HG03469 (cell line): ENCODE data around the gene RIMS1.
"Not testable (repeated sequence)": the region's sequence is repeated elsewhere in the genome, so short reads cannot be mapped to it uniquely, and the experiment has no call there.

Experiments
- ATAC-seq: cut with Tn5 transposase; IDR thresholded peaks from one replicate; pipeline ENCODE4 v1.9.1; 2021; ENCODE audit warnings: mild to moderate bottlenecking, moderate library complexity, moderate number of reproducible peaks; ENCODE audit not compliant: unreplicated experiment

RIMS1 gene

GRCh38 chr6:72296375-72296774 lies 410.0 kb downstream of the RIMS1 start:
- ATAC-seq = no peak

- ATAC-seq = no peak
These were observed 419.6 kb downstream of the RIMS1 start for GRCh38 chr6:72305971-72306370.

DNA sequence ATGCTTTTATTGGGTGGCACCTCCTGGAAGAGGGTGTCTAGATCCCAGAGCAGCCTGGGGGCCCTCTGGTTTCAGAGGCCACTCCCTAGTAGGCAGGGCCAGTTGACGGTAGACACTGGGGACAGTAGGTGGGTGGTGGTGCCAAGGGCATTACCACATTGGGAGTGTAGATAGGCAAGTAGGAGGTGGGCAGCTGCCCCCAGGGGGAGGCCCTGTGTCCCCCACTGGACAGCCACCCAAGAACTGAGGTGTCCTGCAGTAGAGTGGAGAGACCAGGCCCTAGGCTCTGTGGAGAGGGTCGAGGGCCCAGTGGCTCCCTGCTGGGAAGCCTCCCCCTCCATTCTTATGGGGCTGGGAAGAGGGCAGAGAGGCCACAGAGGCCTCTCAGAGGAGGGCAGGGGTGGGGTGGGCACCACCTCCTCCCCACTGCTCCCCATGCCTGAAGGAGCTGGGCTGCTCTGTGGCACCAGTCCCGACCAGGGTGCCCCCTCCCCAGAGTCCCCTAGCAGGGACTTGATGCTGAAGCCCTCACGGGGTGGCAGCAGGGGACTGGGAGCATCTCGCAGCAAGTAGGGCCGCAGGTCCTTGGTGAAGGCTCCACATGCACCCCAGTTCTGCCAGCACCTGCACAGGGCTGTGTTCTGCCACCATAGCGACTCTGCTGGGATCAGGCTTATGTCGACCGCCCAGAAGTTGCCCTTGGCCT lies 430.5 kb downstream of the RIMS1 start:
- no peak for ATAC-seq

DNA sequence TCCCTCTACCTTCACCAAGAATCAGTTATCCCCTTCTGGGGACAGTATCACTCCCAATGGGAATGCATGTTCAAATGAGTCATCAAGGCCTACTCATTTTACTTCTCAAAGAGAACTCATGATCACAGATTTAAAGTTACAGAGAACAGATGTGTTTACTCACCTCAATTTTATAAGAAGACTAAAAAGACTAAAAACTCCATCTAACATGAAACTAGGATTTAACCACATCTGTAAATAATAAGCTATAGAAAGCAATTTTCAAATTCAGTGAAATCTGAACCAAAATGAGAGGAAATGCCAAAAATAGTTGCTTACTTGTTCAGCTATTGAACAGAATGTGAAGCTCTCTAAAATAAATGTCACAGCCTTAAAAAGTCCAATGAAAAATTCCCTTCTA lies 435.4 kb downstream of the RIMS1 start:
- no peak for ATAC-seq

DNA sequence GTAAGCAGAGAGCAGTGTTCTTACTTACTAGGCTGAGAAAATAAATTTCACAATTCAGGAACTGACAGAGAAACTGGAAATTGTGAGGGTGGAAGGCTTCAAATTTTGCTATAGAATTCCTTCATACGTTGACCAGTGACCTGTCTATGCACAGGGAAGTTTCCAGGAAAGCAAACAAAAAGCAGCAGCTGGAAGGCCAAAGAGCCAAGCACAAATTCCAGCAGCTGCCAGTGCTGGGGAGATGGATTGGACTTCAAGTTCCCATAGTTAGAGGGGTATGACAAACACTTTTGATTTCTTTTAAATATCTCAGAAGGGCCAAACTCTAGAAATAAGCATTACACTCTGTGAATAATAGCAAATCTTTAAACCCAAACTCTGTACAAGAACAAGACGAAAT lies 436.4 kb downstream of the RIMS1 start:
- no peak for ATAC-seq

- ATAC-seq = no peak
These were observed 438.2 kb downstream of the RIMS1 start for GRCh38 chr6:72324591-72324990.

DNA sequence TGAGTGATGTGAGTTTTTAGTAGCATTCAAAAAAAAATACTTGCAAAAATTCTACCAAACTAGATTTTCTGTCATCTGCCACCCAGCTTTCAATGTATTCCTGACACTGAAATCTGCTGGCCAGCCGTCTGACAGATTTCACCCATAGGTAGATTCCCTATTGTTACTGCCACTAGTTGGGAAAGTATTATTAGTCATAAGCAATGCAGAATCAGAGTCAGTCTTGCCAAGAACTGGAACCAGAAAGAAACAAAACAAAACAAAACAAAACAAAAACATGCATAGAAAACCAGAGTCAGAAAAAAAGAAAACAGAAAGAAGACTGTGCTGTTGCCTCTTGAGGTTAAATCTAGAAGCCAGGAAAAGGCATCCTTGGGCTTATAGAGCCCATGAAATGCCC lies 442.4 kb downstream of the RIMS1 start:
- no peak for ATAC-seq

- ATAC-seq = not testable (repeated sequence)
These were observed 448.9 kb downstream of the RIMS1 start for GRCh38 chr6:72335203-72335602.

DNA sequence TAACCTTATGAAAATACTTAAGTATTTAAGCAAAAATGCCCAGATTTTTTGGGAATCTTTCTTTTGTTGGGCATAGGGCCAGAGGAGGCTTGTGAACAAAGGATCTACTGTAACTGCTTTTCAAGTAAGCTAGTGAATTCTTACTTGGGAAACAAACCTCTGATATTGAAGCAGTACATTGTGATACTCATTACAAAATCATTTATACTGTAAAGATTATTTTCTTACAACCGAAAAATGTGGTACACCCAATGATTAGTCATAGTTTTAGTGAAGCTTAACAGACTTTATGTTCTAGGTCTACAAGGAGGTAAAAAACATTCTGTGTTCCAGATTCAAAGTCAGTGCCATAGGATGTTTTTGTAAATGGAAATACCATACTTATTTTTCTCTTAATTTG lies 462.6 kb downstream of the RIMS1 start:
- ATAC-seq = no peak

GRCh38 chr6:72350296-72350881 lies 464.0 kb downstream of the RIMS1 start:
- no peak for ATAC-seq

DNA sequence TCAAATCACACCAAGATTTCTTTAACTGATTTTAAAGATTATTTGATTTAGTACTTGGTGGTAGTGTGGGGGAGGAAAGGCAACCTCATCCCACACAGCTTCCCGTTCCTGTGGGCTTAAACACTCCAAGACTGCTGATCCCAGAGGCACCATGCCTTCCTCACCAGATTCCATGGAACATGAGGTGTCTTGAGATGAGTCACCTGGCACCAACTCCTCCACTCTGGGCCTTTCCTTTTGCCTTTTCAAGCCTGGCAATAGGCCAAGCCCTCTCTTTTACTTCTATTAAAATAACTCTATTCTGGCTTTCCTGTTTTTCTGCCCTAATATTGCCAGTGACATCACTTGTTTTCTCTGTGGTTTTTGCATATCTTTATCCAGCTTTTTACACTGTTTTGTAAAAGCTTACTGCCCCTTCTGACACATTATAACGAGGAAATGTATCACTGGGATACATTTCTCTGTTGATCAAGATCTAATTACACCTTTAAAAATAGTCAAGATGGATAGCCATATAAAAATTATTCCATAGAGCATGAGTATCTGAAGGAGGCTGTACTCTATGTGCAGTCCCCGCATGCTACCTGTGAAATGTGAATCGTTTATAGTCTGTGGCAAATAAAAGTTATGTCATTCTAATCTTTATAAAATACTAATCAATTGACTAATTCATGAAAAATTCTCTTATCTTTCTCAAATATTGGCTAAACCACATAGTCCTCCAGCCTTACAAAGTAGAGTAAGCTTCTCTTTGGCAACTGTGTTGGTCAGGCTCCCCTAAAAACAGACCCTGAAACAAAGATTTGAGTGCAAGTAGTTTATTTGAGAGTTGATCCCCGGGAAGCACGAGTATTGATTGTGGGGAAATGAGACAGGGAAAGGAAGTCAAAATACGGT lies 477.7 kb downstream of the RIMS1 start:
- ATAC-seq = no peak

GRCh38 chr6:72365773-72366172 lies 479.4 kb downstream of the RIMS1 start:
- no peak for ATAC-seq

- ATAC-seq = no peak
These were observed 481.1 kb downstream of the RIMS1 start for GRCh38 chr6:72367439-72367838.

GRCh38 chr6:72371473-72371872 lies 485.1 kb downstream of the RIMS1 start:
- ATAC-seq = no peak

DNA sequence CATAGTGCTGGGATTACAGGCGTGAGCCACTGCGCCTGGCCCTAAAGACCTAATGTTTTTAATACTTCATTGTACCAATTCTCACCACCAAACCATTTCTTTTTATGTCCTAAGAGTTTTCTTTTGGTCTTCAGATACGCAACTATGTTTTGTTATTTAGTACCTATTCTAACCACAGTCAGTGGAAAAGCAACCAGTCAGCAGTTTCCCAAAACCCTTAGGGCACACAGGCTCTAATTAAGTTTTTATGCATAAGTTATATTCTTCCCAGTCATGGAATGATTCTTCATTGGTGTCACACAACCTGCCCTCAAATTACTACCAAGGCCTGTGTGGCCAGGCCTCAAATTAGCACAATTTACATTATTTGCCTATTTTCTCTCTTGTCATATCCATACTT lies 487.8 kb downstream of the RIMS1 start:
- no peak for ATAC-seq

DNA sequence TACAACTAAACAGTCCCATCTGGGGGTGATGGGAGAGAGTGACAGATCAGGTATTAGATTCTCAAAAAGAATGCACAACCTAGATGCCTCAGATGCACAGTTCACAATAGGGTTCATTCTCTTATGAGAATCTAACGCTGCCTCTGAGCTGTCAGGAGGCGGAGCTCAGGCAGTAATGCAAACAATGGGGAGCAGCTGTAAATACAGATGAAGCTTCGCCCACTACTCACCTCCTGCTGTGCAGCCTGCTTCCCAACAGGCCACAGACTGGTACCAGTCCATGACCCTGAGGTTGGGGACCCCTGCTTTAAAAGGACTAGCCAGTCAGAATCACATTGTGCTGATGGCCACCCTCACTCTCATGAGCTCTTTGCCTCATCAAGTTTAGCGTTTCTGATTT lies 488.5 kb downstream of the RIMS1 start:
- no peak for ATAC-seq

- ATAC-seq = no peak
These were observed 490.4 kb downstream of the RIMS1 start for GRCh38 chr6:72376736-72377135.

GRCh38 chr6:72381076-72381475 lies 494.7 kb downstream of the RIMS1 start:
- no peak for ATAC-seq

- ATAC-seq = peak; percentile 96
These were observed 496.5 kb downstream of the RIMS1 start for GRCh38 chr6:72382602-72383529.

- no peak for ATAC-seq
These were observed 500.0 kb downstream of the RIMS1 start for GRCh38 chr6:72386324-72386723.

GRCh38 chr6:72389698-72390097 lies 503.3 kb downstream of the RIMS1 start:
- ATAC-seq = no peak
